H1 (cell line): ENCODE measurements around the gene TGM5. TPM values are rescaled to one million over a fixed set of nuclear protein-coding genes. Genes with fewer than 3 reads are reported as not detected.

Experiments used
- ASH2L ChIP-seq: fragments of 200-600, 300-600 bp; sonication (generic); IDR thresholded peaks from one replicate; pipeline ENCODE4 v1.7.1; 2017; ENCODE audit warnings: low read length
- ATF3 ChIP-seq: IDR thresholded peaks from 2 replicates; pipeline ENCODE4 v1.6.1; 2011; ENCODE audit warnings: low read depth, mild to moderate bottlenecking, low read length; ENCODE audit not compliant: insufficient read depth
- BCL11A ChIP-seq, 2 experiments: IDR thresholded peaks; one replicate each; pipeline ENCODE4 v1.6.1; 2011; ENCODE audit warnings: low read depth in 2 of 2, low read length in 2 of 2, mild to moderate bottlenecking in 2 of 2
- BRCA1 ChIP-seq: IDR thresholded peaks from 2 replicates; pipeline ENCODE4 v1.6.1; 2012; ENCODE audit warnings: low read depth, low read length, improper control_type of control experiment
- CHD7 ChIP-seq: fragments of 300-600 bp; sonication (generic); IDR thresholded peaks from 2 replicates; pipeline ENCODE4 v1.7.1; 2012; ENCODE audit warnings: low read length, moderate library complexity, mild to moderate bottlenecking, inconsistent platforms; ENCODE audit not compliant: insufficient replicate concordance
- EGR1 ChIP-seq: IDR thresholded peaks from 2 replicates; pipeline ENCODE4 v1.6.1; 2011; ENCODE audit warnings: low read depth, low read length, borderline replicate concordance
- NANOG ChIP-seq: IDR thresholded peaks from 2 replicates; pipeline ENCODE4 v1.6.1; 2011; ENCODE audit warnings: low read length, low read depth, mild to moderate bottlenecking, inconsistent platforms; ENCODE audit not compliant: insufficient read depth, poor library complexity, severe bottlenecking
- NRF1 ChIP-seq: IDR thresholded peaks from 2 replicates; pipeline ENCODE4 v1.6.1; 2011; ENCODE audit warnings: mild to moderate bottlenecking, low read depth, low read length, improper control_type of control experiment
- POLR2AphosphoS5 ChIP-seq: IDR thresholded peaks from 2 replicates; pipeline ENCODE4 v1.6.1; 2011; ENCODE audit warnings: low read depth, low read length
- polyA plus RNA-seq, 7 experiments: library from polyadenylated mRNA; depleted of rRNA in 3 of 7; stranded (reverse) in 5 of 7; unstranded in 2 of 7; fragments of >200 nt in 5 of 7; fragments of 200-250 nt in 2 of 7; gene quantifications; 1 replicate in 5 of 7; 2 replicates in 1 of 7; 4 replicates in 1 of 7; pipeline versions ENCODE4 v1.2.1 to v1.2.3, GENCODE V29; 2011 to 2013; ENCODE audit warnings: missing spikeins in 2 of 7, mixed read lengths in 2 of 7
- total RNA-seq: library from RNA; stranded (reverse); fragmentation: NEBNext Ultra II Directional; extraction: Animal tissue kit (Norgen Biotek cat#: 25700); gene quantifications from 2 replicates; pipeline ENCODE4 v1.2.1, GENCODE V29; 2021

Gene TGM5
- total and polyA plus RNA-seq, 2 of the 8 experiments (the other 6 are each of a cell fraction or from before 2014, with no cell fraction given), result not detected

- TF ChIP-seq CHD7 (no peak), BCL11A (IDR thresholded peaks at IDR 0.05; ENCODE audit: low read depth in 2 of 2, low read length in 2 of 2) (no peak), ATF3 (no peak), ASH2L (no peak), POLR2AphosphoS5 (no peak), NANOG (no peak), NRF1 (no peak), EGR1 (no peak), BRCA1 (no peak)
Observed at GRCh38 chr15:43280996-43281395, 14.3 kb upstream of the TGM5 start (continued).
